Stimulated activated effector memory CD8-positive, alpha-beta T cell treated with anti-CD3 and anti-CD28 coated beads, Interleukin-12 subunit alpha, Interleukin-12 subunit beta, amount 100 ng/mL, for 72 hours (primary cell): ENCODE data around the gene AGPS.
A peak's percentile ranks its signal among the peaks of the same experiment; 100 is the strongest.

Experiments
- ATAC-seq: fragments of 150-1000 bp; cut with Tn5 transposase; 2 replicates; pipeline ENCODE4 v1.10.0; 2021
- DNase-seq, 2 donors: peaks; one replicate each; pipeline ENCODE4 v3.0.0; 2021 to 2022; ENCODE audit warnings: low spot score in 2 of 2
- H3K27ac Mint-ChIP-seq: one replicate; pipeline ENCODE4 v1.8.0; 2022; ENCODE audit warnings: mild to moderate bottlenecking, mixed read lengths
- H3K36me3 Mint-ChIP-seq: one replicate; pipeline ENCODE4 v1.8.0; 2022; ENCODE audit warnings: mild to moderate bottlenecking, mixed read lengths
- H3K4me1 Mint-ChIP-seq: one replicate; pipeline ENCODE4 v1.8.0; 2022; ENCODE audit warnings: mixed read lengths
- H3K4me3 Mint-ChIP-seq: one replicate; pipeline ENCODE4 v1.8.0; 2022; ENCODE audit warnings: mild to moderate bottlenecking, mixed read lengths
- H3K9me3 Mint-ChIP-seq: one replicate; pipeline ENCODE4 v1.8.0; 2022; ENCODE audit warnings: mixed read lengths

The AGPS gene

DNA sequence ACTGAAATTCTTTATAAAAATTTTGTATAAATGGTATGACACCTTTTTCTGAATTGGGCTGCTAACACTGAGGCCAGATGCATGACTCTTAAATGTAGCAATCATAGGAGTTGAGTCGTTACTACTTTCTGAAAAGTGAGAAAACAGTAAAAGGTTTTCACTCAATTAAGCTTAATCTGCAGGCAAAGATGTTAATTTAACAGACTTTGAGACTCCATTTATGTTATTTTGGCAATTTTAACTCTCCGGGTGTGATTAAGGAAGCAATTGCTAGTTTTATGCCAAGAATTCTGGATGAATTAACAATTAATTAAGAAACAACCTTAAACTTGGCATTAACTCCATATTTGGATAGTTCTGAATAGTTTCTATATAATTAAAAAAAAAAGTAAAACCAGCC is 104.3 kb downstream of the AGPS start:
- Mint-ChIP-seq H3K4me1 (peaks cover 7% of the 10 kb centered on the region), H3K9me3 (no peaks in the 10 kb centered on the region), H3K27ac (no peak overlapping the region), H3K4me3 (no peak overlapping the region), H3K36me3 (peaks cover 48% of the 10 kb centered on the region)
- DNase-seq, result no peak
- ATAC-seq, result no peak

DNA sequence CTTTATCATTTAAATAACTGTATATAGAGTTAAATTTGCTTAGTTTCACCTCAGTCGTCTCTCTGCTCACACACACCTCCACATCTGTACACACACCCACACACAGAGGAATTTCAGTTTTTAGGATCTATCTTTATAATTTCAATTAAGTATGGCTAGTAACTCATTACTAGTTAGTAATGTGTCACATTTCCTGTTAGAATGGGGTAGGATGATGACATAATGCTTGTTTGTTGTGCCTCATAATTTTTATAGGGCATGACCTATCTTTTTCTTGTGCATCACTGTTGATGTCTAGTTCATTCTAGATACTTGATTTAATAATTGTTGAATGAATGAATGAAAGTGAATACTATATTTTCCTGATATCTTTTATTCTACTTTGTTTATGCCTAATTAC is 108.6 kb downstream of the AGPS start:
- peaks cover 45% of the 10 kb centered on the region for H3K36me3 Mint-ChIP-seq
- H3K4me3 Mint-ChIP-seq, result no peak overlapping the region
- peaks cover 7% of the 10 kb centered on the region for H3K4me1 Mint-ChIP-seq
- ATAC-seq (peak; percentile 80), DNase-seq (no peak)
- H3K27ac Mint-ChIP-seq, result peak overlapping the region; percentile 26
- no peaks in the 10 kb centered on the region for H3K9me3 Mint-ChIP-seq

DNA sequence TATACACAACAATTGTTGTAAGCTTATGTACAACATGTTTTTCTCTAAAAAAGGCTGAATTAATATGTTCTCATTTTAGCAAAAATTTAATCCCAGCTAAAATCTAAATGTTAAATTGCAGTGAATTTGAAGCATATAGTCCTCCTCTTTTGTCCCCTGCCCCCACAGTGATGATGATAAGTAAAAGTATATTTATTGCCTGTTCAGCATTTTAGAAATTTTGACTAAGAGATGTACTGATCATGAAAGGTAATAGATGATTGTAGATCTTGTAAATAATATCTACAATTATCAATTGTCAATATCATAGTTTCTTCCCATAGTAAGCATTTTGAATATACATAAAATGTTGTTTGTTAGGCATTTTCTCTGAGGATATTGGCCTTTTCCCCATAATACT is 113.9 kb downstream of the AGPS start:
- H3K9me3 Mint-ChIP-seq, result no peaks in the 10 kb centered on the region
- DNase-seq (no peak), ATAC-seq (no peak)
- H3K4me3 Mint-ChIP-seq, result no peak overlapping the region
- no peaks in the 10 kb centered on the region for H3K4me1 Mint-ChIP-seq
- H3K27ac Mint-ChIP-seq, result no peak overlapping the region
- peaks cover 61% of the 10 kb centered on the region for H3K36me3 Mint-ChIP-seq

- DNase-seq, result no peak
- Mint-ChIP-seq H3K4me1 (no peaks in the 10 kb centered on the region), H3K9me3 (no peaks in the 10 kb centered on the region), H3K27ac (no peak overlapping the region), H3K36me3 (peaks cover 61% of the 10 kb centered on the region), H3K4me3 (no peak overlapping the region)
- no peak for ATAC-seq
Observed at GRCh38 chr2:177506998-177507397, 114.4 kb downstream of the AGPS start.

DNA sequence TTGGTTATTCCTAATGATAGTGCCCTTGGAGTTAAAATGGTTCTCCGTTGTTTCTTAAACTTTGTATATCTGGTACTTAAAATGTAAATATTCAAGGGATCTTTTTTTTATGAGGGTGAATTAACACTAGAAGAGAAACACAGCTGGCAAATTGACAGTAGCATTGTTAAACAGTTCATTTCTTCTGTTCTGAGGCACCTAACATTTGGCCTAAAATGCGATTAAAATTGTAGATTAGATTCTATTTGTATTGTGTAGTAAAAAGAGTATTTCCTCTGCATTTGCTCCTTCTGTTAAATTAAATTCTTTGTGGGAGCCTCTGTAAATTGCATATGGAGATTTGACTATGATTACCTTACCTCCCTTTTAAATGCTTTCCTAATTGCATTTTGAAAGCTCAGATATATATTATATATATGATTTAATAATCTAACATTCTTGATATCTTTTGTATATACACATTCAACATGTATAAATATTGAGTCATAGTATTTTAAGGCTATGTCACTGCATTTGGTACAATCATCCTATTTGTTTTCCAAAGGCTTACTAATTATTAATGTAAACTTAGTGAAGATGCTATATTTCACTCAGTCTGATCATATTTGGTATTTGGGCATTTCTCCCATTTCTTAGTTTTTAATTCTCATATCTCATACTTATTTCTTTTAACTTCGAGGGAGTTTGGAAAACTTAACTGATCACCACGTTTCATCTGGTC is 124.4 kb downstream of the AGPS start:
- DNase-seq (no peak), ATAC-seq (no peak)
- Mint-ChIP-seq H3K27ac (no peak overlapping the region), H3K9me3 (no peaks in the 10 kb centered on the region), H3K4me3 (no peak overlapping the region), H3K4me1 (no peaks in the 10 kb centered on the region), H3K36me3 (peaks cover 35% of the 10 kb centered on the region)

- H3K9me3 Mint-ChIP-seq, result no peaks in the 10 kb centered on the region
- peaks cover 40% of the 10 kb centered on the region for H3K36me3 Mint-ChIP-seq
Observed at GRCh38 chr2:177518754-177519153, 126.2 kb downstream of the AGPS start.

GRCh38 chr2:177519534-177520115 is 127.1 kb downstream of the AGPS start:
- ATAC-seq (no peak), DNase-seq (no peak)
- Mint-ChIP-seq H3K4me3 (no peak overlapping the region), H3K9me3 (no peaks in the 10 kb centered on the region), H3K27ac (no peak overlapping the region), H3K36me3 (peaks cover 44% of the 10 kb centered on the region), H3K4me1 (no peaks in the 10 kb centered on the region)

More at GRCh38 chr2:177518754-177519153, 126.2 kb downstream of the AGPS start:
- ATAC-seq (no peak), DNase-seq (no peak)
- no peak overlapping the region for H3K4me3 Mint-ChIP-seq
- H3K4me1 Mint-ChIP-seq, result no peaks in the 10 kb centered on the region
- H3K27ac Mint-ChIP-seq, result no peak overlapping the region

GRCh38 chr2:177520324-177520723 is 127.8 kb downstream of the AGPS start:
- Mint-ChIP-seq H3K36me3 (peaks cover 44% of the 10 kb centered on the region), H3K4me1 (no peaks in the 10 kb centered on the region), H3K4me3 (no peak overlapping the region), H3K9me3 (no peaks in the 10 kb centered on the region), H3K27ac (no peak overlapping the region)
- DNase-seq (no peak), ATAC-seq (no peak)

- Mint-ChIP-seq H3K27ac (no peak overlapping the region), H3K4me1 (no peaks in the 10 kb centered on the region), H3K9me3 (no peaks in the 10 kb centered on the region), H3K4me3 (no peak overlapping the region), H3K36me3 (peaks cover 32% of the 10 kb centered on the region)
- ATAC-seq (no peak), DNase-seq (no peak)
Observed at GRCh38 chr2:177523781-177524180, 131.2 kb downstream of the AGPS start.

DNA sequence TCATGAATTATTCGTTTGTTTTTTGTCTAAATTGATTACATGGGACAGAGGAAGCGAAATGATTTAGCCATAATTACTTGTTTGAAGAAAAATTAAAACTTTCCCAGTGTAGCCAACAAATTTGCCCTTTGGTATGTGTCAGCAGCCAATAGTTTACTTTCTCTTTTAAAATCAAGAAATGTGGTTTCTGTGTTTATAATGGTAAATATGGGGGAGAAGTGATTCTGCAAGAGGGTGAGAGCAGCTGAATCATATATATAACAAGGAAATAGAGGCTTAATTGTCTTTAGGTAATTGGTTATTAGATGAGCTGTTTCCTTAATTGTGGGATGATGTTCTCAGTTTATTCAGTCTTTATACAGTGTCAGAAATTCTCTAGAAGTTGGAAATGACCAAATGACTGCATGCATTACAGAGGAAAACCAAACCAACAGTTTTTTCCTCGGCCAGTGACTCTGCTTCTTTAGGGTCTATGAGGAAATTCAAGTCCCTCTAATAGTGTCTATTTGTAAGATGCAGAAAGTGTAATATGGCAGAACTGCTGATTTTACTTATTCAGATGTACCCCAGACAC is 132.9 kb downstream of the AGPS start:
- no peak overlapping the region for H3K27ac Mint-ChIP-seq
- no peak for DNase-seq
- no peaks in the 10 kb centered on the region for H3K4me1 Mint-ChIP-seq
- H3K4me3 Mint-ChIP-seq, result no peak overlapping the region
- H3K9me3 Mint-ChIP-seq, result no peaks in the 10 kb centered on the region
- H3K36me3 Mint-ChIP-seq, result peaks cover 32% of the 10 kb centered on the region
- ATAC-seq, result peak; percentile 59

DNA sequence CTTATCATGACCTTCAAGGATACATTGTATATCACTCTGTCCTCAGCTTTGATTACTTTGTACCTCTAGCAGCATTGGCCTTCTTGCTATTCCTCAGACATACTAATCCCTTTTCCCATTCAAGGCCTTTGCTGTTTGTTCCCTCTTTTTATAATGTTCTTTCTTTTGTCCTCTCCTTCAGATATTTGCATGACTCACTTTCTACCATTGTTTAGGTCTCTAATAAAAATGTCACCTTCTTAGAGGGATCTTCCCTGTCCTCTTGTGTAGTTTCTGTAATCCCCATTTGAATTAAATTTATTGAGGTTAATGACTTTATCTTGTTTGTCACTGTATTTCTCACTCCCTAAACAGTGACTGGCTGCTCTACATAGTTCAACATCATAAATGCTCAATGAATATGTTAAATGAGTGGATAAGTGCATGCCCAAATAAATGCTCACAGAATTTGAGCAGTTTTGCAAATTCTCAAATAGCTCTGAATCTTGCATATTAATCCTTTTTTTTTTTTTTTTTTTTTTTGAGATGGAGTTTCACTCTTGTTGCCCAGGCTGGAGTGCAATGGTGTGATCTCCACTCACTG is 135.9 kb downstream of the AGPS start:
- DNase-seq (no peak), ATAC-seq (no peak)
- peaks cover 30% of the 10 kb centered on the region for H3K36me3 Mint-ChIP-seq
- H3K9me3 Mint-ChIP-seq, result no peaks in the 10 kb centered on the region
- H3K27ac Mint-ChIP-seq, result no peak overlapping the region
- no peak overlapping the region for H3K4me3 Mint-ChIP-seq
- no peaks in the 10 kb centered on the region for H3K4me1 Mint-ChIP-seq

GRCh38 chr2:177529166-177529565 is 136.6 kb downstream of the AGPS start:
- ATAC-seq (no peak), DNase-seq (no peak)
- no peaks in the 10 kb centered on the region for H3K4me1 Mint-ChIP-seq
- no peaks in the 10 kb centered on the region for H3K9me3 Mint-ChIP-seq
- peaks cover 23% of the 10 kb centered on the region for H3K36me3 Mint-ChIP-seq
- H3K27ac Mint-ChIP-seq, result no peak overlapping the region
- no peak overlapping the region for H3K4me3 Mint-ChIP-seq

GRCh38 chr2:177530561-177530960 is 138.0 kb downstream of the AGPS start:
- Mint-ChIP-seq H3K36me3 (peaks cover 10% of the 10 kb centered on the region), H3K4me1 (no peaks in the 10 kb centered on the region), H3K4me3 (no peak overlapping the region), H3K9me3 (no peaks in the 10 kb centered on the region), H3K27ac (no peak overlapping the region)
- ATAC-seq (no peak), DNase-seq (no peak)

DNA sequence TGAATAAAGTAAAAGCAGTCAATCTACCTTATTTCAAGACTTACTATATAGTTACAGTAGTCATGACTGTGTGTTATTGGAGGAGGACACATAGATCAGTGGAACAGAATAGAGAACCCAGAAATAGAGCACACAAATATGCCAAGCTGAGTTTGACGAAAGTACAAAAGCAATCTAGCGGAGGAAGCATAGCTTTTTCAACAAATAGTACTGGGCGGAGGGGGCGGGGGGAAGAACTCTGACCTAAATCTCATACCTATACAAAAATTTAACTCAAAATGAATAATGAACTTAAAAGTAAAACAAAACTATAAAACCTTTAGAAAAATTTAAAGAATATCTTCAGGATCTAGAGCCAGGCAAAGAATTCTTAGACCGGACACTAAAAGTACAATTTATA is 139.1 kb downstream of the AGPS start:
- Mint-ChIP-seq H3K4me1 (no peaks in the 10 kb centered on the region), H3K9me3 (no peaks in the 10 kb centered on the region), H3K36me3 (peaks cover 8% of the 10 kb centered on the region), H3K27ac (no peak overlapping the region), H3K4me3 (no peak overlapping the region)
- ATAC-seq, result no peak
- DNase-seq, result no peak

DNA sequence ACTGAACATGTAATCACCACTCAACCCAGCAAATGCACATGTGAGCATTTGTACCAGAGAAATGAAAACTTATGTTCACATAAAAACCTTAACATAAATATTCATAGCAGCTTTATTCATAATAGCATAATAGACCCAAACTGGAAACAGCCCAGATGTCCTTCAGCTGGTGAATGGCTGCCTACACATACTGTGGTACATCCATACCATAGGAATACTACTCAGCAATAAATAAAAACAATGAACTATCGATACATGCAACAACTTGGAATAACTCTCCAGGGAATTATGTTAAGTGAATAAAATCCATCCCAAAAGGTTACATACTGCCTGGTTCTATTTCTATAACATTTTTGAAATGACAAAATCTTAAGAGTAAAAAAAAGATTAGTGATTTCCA is 140.0 kb downstream of the AGPS start:
- no peak overlapping the region for H3K27ac Mint-ChIP-seq
- no peak overlapping the region for H3K4me3 Mint-ChIP-seq
- H3K4me1 Mint-ChIP-seq, result no peaks in the 10 kb centered on the region
- ATAC-seq (no peak), DNase-seq (no peak)
- peaks cover 9% of the 10 kb centered on the region for H3K36me3 Mint-ChIP-seq
- H3K9me3 Mint-ChIP-seq, result no peaks in the 10 kb centered on the region

- Mint-ChIP-seq H3K4me3 (no peak overlapping the region), H3K27ac (no peak overlapping the region), H3K4me1 (no peaks in the 10 kb centered on the region), H3K9me3 (no peaks in the 10 kb centered on the region), H3K36me3 (peaks cover 11% of the 10 kb centered on the region)
- ATAC-seq (no peak), DNase-seq (no peak)
Observed at GRCh38 chr2:177533253-177533652, 140.7 kb downstream of the AGPS start.
